ENCODE measurements around the gene WDR70. TPM values are rescaled to one million over a fixed set of nuclear protein-coding genes. Genes with fewer than 3 reads are reported as not detected.

WDR70 gene
- total and polyA plus RNA-seq, 4 donors = 4.0 to 17.7 (median 14.5) TPM

DNA sequence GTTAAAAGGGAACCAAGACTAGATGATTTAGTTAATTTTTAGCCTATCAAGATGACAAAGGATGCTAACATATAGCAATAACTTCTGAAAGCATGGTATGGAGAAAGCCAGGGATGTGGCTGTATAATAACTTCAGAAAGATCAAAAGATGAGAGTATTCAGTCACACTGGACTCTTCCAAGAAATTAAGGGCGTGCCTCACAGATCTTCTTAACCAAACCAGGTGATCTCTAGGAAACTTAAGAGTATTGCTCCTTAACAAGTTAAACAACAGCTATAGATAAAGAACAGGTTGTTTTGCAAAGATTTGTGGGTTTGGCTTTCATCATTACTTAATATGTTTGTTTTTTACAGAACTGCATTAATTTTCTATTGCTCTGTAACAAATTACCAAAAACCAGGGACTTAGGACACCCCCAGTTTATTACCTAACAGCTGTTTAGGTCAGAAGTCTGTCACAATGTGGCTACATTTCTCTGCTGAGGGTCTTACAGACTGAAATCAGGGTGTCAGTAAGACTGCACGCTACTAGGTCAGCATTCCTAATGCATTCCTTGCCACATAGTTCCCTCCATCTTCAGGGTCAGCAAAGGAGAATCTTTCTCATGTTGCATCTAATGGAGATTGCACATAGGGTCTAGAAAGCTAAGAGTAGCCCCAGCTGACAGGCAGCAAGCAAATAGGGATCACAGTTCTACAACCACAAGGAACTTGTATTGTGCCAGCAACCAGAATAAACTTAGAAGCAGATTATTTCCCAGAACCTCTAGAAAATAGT, 113.8 kb downstream of the WDR70 start:
- Histone ChIP-seq H3K9me3 (ENCODE audit: control insufficient read depth in 4 of 4, low read length in 3 of 4) (no peaks in the 10 kb centered on the region), H3K9ac (ENCODE audit: low read depth in 1 of 2, low read length in 2 of 2) (no peak overlapping the region), H3K36me3 (ENCODE audit: control insufficient read depth in 4 of 4, insufficient read depth in 3 of 4, low read depth in 1 of 4, low read length in 3 of 4) (peaks cover 0 to 2% (median 0%) of the 10 kb centered on the region in 4 donors), H3K4me1 (ENCODE audit: control insufficient read depth in 4 of 4, insufficient read depth in 4 of 4, low read length in 3 of 4) (no peaks in the 10 kb centered on the region), H3K27ac (ENCODE audit: low read depth in 1 of 2, low read length in 2 of 2) (no peak overlapping the region), H3K4me3 (ENCODE audit: low read depth in 1 of 3, low read length in 3 of 3) (no peak overlapping the region), H3K27me3 (ENCODE audit: control insufficient read depth in 4 of 4, insufficient read depth in 4 of 4, low read length in 3 of 4) (no peaks in the 10 kb centered on the region)
- 99% methylated on average over 2 of the region's 2 CpGs for WGBS
- no peak for TF ChIP-seq NR2F2 (IDR thresholded peaks at IDR 0.05)
- TF ChIP-seq RXRA (IDR thresholded peaks at IDR 0.05) = no peak
- TF ChIP-seq GABPA (IDR thresholded peaks at IDR 0.05 in 1 of 2, conservative IDR thresholded peaks at IDR 0.05 in 1 of 2) = no peak
- TF ChIP-seq HNF4A (conservative IDR thresholded peaks at IDR 0.05) = no peak
- TF ChIP-seq, protein P1, sequence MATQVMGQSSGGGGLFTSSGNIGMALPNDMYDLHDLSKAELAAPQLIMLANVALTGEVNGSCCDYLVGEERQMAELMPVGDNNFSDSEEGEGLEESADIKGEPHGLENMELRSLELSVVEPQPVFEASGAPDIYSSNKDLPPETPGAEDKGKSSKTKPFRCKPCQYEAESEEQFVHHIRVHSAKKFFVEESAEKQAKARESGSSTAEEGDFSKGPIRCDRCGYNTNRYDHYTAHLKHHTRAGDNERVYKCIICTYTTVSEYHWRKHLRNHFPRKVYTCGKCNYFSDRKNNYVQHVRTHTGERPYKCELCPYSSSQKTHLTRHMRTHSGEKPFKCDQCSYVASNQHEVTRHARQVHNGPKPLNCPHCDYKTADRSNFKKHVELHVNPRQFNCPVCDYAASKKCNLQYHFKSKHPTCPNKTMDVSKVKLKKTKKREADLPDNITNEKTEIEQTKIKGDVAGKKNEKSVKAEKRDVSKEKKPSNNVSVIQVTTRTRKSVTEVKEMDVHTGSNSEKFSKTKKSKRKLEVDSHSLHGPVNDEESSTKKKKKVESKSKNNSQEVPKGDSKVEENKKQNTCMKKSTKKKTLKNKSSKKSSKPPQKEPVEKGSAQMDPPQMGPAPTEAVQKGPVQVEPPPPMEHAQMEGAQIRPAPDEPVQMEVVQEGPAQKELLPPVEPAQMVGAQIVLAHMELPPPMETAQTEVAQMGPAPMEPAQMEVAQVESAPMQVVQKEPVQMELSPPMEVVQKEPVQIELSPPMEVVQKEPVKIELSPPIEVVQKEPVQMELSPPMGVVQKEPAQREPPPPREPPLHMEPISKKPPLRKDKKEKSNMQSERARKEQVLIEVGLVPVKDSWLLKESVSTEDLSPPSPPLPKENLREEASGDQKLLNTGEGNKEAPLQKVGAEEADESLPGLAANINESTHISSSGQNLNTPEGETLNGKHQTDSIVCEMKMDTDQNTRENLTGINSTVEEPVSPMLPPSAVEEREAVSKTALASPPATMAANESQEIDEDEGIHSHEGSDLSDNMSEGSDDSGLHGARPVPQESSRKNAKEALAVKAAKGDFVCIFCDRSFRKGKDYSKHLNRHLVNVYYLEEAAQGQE (IDR thresholded peaks at IDR 0.05) = no peak
- TF ChIP-seq, protein P2, sequence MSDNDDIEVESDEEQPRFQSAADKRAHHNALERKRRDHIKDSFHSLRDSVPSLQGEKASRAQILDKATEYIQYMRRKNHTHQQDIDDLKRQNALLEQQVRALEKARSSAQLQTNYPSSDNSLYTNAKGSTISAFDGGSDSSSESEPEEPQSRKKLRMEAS (IDR thresholded peaks at IDR 0.05) = no peak
- TF ChIP-seq ZBTB33 (IDR thresholded peaks at IDR 0.05) = no peak
- TF ChIP-seq RAD21 (IDR thresholded peaks at IDR 0.05) = no peak
- TF ChIP-seq, protein P3, sequence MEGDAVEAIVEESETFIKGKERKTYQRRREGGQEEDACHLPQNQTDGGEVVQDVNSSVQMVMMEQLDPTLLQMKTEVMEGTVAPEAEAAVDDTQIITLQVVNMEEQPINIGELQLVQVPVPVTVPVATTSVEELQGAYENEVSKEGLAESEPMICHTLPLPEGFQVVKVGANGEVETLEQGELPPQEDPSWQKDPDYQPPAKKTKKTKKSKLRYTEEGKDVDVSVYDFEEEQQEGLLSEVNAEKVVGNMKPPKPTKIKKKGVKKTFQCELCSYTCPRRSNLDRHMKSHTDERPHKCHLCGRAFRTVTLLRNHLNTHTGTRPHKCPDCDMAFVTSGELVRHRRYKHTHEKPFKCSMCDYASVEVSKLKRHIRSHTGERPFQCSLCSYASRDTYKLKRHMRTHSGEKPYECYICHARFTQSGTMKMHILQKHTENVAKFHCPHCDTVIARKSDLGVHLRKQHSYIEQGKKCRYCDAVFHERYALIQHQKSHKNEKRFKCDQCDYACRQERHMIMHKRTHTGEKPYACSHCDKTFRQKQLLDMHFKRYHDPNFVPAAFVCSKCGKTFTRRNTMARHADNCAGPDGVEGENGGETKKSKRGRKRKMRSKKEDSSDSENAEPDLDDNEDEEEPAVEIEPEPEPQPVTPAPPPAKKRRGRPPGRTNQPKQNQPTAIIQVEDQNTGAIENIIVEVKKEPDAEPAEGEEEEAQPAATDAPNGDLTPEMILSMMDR (IDR thresholded peaks at IDR 0.05; ENCODE audit: low read depth, low read length, missing input control) = no peak
- TF ChIP-seq FOXA1 (IDR thresholded peaks at IDR 0.05) = no peak
- TF ChIP-seq YY1 (IDR thresholded peaks at IDR 0.05) = no peak
- TF ChIP-seq HNF4G (IDR thresholded peaks at IDR 0.05) = no peak
- TF ChIP-seq JUND (IDR thresholded peaks at IDR 0.05) = no peak
- TF ChIP-seq EGR1 (IDR thresholded peaks at IDR 0.05; ENCODE audit: low read depth in 2 of 2) = no peak
- TF ChIP-seq, protein P4, sequence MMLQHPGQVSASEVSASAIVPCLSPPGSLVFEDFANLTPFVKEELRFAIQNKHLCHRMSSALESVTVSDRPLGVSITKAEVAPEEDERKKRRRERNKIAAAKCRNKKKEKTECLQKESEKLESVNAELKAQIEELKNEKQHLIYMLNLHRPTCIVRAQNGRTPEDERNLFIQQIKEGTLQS (IDR thresholded peaks at IDR 0.05) = no peak
- no peak for TF ChIP-seq FOXA2 (IDR thresholded peaks at IDR 0.05)
- TF ChIP-seq TAF1 (conservative IDR thresholded peaks at IDR 0.05) = no peak
- no peak for TF ChIP-seq SP1 (IDR thresholded peaks at IDR 0.05)
- no peak for DNase-seq (ENCODE audit: low spot score)

Measured in liver (tissue), 9 donors.